T47D (cell line): ENCODE measurements around the gene IFNA10.
"Not testable (repeated sequence)": the region's sequence is repeated elsewhere in the genome, so short reads cannot be mapped to it uniquely, and the experiment has no call there.

Experiments used
- DNase-seq, 2 experiments: peaks; one replicate each; pipeline versions ENCODE4 v3.0.0 to v3.0.0-alpha.2; 2011 to 2012; ENCODE audit warnings: low read depth in 1 of 2, low spot score in 1 of 2
- JUND ChIP-seq: IDR thresholded peaks from 2 replicates; pipeline ENCODE4 v1.6.1; 2012; ENCODE audit warnings: low read depth
- in situ Hi-C: cut with HindIII; loops from 2 replicates; pipeline ENCODE4 v1.10.0; 2016; ENCODE audit warnings: low sequenced_read_pairs, low pct_unique_long_range_greater_than_20kb

Gene IFNA10

GRCh38 chr9:21210311-21210710 lies 3.4 kb upstream of the IFNA10 start:
- in situ Hi-C loops = no loop called here
- no peak for DNase-seq
- no peak for TF ChIP-seq JUND

GRCh38 chr9:21205204-21205603 lies 1.7 kb downstream of the IFNA10 start:
- in situ Hi-C loops = no loop called here

GRCh38 chr9:21202105-21202504 lies 4.8 kb downstream of the IFNA10 start, which contains the start of gene IFNA7:
Gene IFNA7 (minus strand): TSS chr9:21202205. CDS start chr9:21202165, 40 bp downstream.
- DNase-seq, in situ Hi-C loops: not testable (repeated sequence)

More at GRCh38 chr9:21205204-21205603, 1.7 kb downstream of the IFNA10 start:
- no peak for DNase-seq
- no peak for TF ChIP-seq JUND

- DNase-seq = peak in 1 of 2 experiments; percentile 40
- in situ Hi-C loops = not testable (repeated sequence)
These were observed 11.8 kb downstream of the IFNA10 start for GRCh38 chr9:21194867-21195776.

GRCh38 chr9:21187487-21187886 lies 19.5 kb downstream of the IFNA10 start, which contains the start of gene IFNA4:
Gene IFNA4 (minus strand): TSS chr9:21187587. CDS start chr9:21187531, 56 bp downstream.
- in situ Hi-C loops, DNase-seq: not testable (repeated sequence)

GRCh38 chr9:21182810-21183736 lies 23.9 kb downstream of the IFNA10 start:
- DNase-seq = peak in 1 of 2 experiments; percentile 46
- in situ Hi-C loops = not testable (repeated sequence)

- in situ Hi-C loops = no loop called here
- TF ChIP-seq JUND = no peak
- DNase-seq = no peak
These were observed 32.3 kb downstream of the IFNA10 start for GRCh38 chr9:21174671-21175070.

GRCh38 chr9:21172156-21172555 lies 34.8 kb downstream of the IFNA10 start:
- no peak for DNase-seq
- in situ Hi-C loops = no loop called here
- TF ChIP-seq JUND = no peak

- no peak for DNase-seq
- in situ Hi-C loops = no loop called here
- TF ChIP-seq JUND = no peak
These were observed 35.6 kb downstream of the IFNA10 start for GRCh38 chr9:21171351-21171750.

GRCh38 chr9:21166560-21166959 lies 40.4 kb downstream of the IFNA10 start, which contains the start of gene IFNA21:
Gene IFNA21 (minus strand): TSS chr9:21166660. CDS start chr9:21166612, 48 bp downstream.
- in situ Hi-C loops, DNase-seq: not testable (repeated sequence)

GRCh38 chr9:21165516-21165915 lies 41.4 kb downstream of the IFNA10 start:
- TF ChIP-seq JUND = no peak
- in situ Hi-C loops = no loop called here
- DNase-seq = no peak

GRCh38 chr9:21160178-21160577 lies 46.8 kb downstream of the IFNA10 start:
- DNase-seq = no peak
- in situ Hi-C loops = no loop called here

More at GRCh38 chr9:21160178-21160577, 46.8 kb downstream of the IFNA10 start:
- no peak for TF ChIP-seq JUND
